Effector CD4-positive, alpha-beta T cell (primary cell): ENCODE data around the gene AGA.

ENCODE experiments used
- DNase-seq: peaks from one replicate; pipeline ENCODE4 v3.0.0-alpha.2; 2020

Gene AGA

GRCh38 chr4:177385576-177386277 lies 56.5 kb downstream of the AGA start:
- DNase-seq = no peak

- no peak for DNase-seq
Measured at GRCh38 chr4:177384856-177385397, 57.3 kb downstream of the AGA start.

- DNase-seq = no peak
Measured at GRCh38 chr4:177381762-177382310, 60.4 kb downstream of the AGA start.
